Measurements from ENCODE around the gene NUCKS1. TPM values are rescaled to one million over a fixed set of nuclear protein-coding genes. Genes with fewer than 3 reads are reported as not detected.
A peak's percentile ranks its signal among the peaks of the same experiment; 100 is the strongest.

NUCKS1 gene
- polyA plus RNA-seq, 1 of the 3 experiments (the other 2 are of a cell fraction) = 25.4 TPM

DNA sequence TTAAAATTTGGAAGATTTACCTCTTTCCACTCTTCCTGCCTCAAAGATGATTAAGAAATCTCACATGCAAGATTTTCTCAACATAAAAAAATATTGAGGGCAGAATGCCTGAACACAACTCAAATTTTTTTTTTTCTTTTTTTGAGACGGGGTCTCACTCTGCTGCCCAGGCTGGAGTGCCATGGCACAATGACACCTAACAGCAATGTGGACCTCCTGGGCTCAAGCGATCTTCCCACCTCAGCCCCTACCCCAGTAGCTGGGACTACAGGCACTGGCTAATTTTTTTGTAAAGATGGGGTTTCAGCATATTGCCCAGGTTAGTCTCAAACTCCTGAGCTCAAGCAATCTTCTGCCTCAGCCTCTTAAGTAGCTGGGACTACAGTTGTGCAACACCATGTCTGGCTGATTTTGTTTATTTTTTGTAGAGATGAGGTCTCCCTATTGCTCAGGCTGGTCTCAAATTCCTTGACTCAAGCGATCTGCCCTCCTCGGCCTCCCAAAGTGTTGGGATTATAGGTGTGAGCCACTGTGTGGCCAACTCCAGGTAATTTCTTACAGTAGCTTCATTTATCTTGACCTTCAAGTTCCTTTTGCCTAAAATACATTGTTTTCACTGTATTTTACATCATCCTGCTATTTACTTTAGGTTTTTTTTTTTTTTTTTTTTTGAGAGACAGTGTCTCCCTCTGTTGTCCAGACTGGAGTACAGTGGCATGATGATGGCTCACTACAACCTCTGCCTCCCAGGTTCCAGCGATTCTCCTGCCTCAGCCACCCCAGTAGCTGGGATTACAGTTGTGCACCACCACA is 10.4 kb downstream of the NUCKS1 start:
- ChIA-PET POLR2A (interaction anchor here (1.3 kb wide), 1 partner anchor 10 kb away, joined by 5 read pairs; the partner anchor contains the start of gene NUCKS1), CTCF (interaction anchor here (0.7 to 1.8 kb wide), 7 partner anchors 9 to 82 kb away, joined by 3 to 5 read pairs (median 5); no protein-coding TSS in a partner anchor)
- TF ChIP-seq SMC3 (IDR thresholded peaks at IDR 0.05; ENCODE audit: low read depth, low read length) (no peak), EZH2phosphoT487 (IDR thresholded peaks at IDR 0.05; ENCODE audit: borderline replicate concordance, low read depth) (no peak), GATA2 (CRISPR knock-in tag; IDR thresholded peaks at IDR 0.05) (no peak), RCOR1 (IDR thresholded peaks at IDR 0.05; ENCODE audit: low read length) (no peak)
- TF ChIP-seq, protein P1, sequence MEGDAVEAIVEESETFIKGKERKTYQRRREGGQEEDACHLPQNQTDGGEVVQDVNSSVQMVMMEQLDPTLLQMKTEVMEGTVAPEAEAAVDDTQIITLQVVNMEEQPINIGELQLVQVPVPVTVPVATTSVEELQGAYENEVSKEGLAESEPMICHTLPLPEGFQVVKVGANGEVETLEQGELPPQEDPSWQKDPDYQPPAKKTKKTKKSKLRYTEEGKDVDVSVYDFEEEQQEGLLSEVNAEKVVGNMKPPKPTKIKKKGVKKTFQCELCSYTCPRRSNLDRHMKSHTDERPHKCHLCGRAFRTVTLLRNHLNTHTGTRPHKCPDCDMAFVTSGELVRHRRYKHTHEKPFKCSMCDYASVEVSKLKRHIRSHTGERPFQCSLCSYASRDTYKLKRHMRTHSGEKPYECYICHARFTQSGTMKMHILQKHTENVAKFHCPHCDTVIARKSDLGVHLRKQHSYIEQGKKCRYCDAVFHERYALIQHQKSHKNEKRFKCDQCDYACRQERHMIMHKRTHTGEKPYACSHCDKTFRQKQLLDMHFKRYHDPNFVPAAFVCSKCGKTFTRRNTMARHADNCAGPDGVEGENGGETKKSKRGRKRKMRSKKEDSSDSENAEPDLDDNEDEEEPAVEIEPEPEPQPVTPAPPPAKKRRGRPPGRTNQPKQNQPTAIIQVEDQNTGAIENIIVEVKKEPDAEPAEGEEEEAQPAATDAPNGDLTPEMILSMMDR (IDR thresholded peaks at IDR 0.05) = peak; percentile 39
- H3K9me3 ChIP-seq = no peaks in the 10 kb centered on the region
- no peak overlapping the region for H3K4me3 ChIP-seq (ENCODE audit: low read depth in 2 of 2, low read length in 1 of 2)
- peaks cover 92% of the 10 kb centered on the region for H4K20me1 ChIP-seq (ENCODE audit: insufficient read depth)
- no peak overlapping the region for H3K4me2 ChIP-seq
- H3F3A ChIP-seq (replicated peaks; ENCODE audit: insufficient read depth) = peaks cover 39% of the 10 kb centered on the region
- H3K9me2 ChIP-seq = no peaks in the 10 kb centered on the region
- H3K79me2 ChIP-seq (ENCODE audit: insufficient read depth) = peaks cover 100% of the 10 kb centered on the region
- peaks cover 15 to 60% of the 10 kb centered on the region in 2 experiments for H3K36me3 ChIP-seq (replicated peaks in 1 of 2; ENCODE audit: control insufficient read depth in 1 of 2, insufficient read depth in 2 of 2, low read length in 1 of 2)
- DNase-seq = no peak
- H3K27me3 ChIP-seq (ENCODE audit: insufficient read depth) = no peaks in the 10 kb centered on the region
- no peaks in the 10 kb centered on the region; a peak in 1 of 4 replicates for H3K4me1 ChIP-seq (ENCODE audit: control insufficient read depth in 1 of 2, insufficient read depth in 2 of 2, low read depth in 1 of 2, low read length in 1 of 2)
- H3K9ac ChIP-seq = no peak overlapping the region
- H3K27ac ChIP-seq (ENCODE audit: low read depth in 2 of 2, low read length in 1 of 2) = 0 out of 4 replicates have a peak overlapping the region, but pooled peaks of 1 of the 2 experiments have one; percentile 8
- H2AFZ ChIP-seq (ENCODE audit: low read depth) = no peak overlapping the region
- 73% methylated on average over 5 of the region's 5 CpGs for WGBS (ENCODE audit: low lambda C conversion rate)

DNA sequence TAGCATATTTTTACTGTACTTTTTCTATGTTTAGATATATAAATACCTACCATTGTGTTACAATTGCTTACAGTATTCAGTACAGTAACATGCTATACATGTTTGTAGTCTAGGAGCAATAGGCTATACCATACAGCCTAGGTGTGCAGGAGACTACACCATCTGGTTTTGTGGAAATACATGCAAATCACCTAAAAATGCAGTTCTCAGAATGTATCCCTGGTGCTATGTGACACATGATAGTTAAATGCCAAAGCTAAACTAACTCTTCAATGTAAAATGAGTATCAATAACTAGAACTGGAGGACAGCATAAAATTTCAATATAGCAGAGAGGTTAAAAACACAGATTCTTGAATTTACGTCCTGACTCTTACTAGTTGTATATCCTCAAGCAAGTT is 14.8 kb downstream of the NUCKS1 start:
- no peaks in the 10 kb centered on the region for H3K9me3 ChIP-seq
- H3F3A ChIP-seq (replicated peaks; ENCODE audit: insufficient read depth) = peaks cover 40% of the 10 kb centered on the region
- POLR2A ChIA-PET = no interaction called here
- H3K4me3 ChIP-seq (ENCODE audit: low read depth in 2 of 2, low read length in 1 of 2) = no peak overlapping the region
- no peaks in the 10 kb centered on the region for H3K9me2 ChIP-seq
- no peak overlapping the region for H3K27ac ChIP-seq (ENCODE audit: low read depth in 2 of 2, low read length in 1 of 2)
- 86% methylated on average over 1 of the region's 1 CpG for WGBS (ENCODE audit: low lambda C conversion rate)
- no peak overlapping the region for H2AFZ ChIP-seq (ENCODE audit: low read depth)
- H3K4me1 ChIP-seq (ENCODE audit: control insufficient read depth in 1 of 2, insufficient read depth in 2 of 2, low read depth in 1 of 2, low read length in 1 of 2) = no peaks in the 10 kb centered on the region
- peaks cover 93% of the 10 kb centered on the region for H4K20me1 ChIP-seq (ENCODE audit: insufficient read depth)
- H3K4me2 ChIP-seq = no peak overlapping the region
- peaks cover 10 to 67% of the 10 kb centered on the region in 2 experiments for H3K36me3 ChIP-seq (replicated peaks in 1 of 2; ENCODE audit: control insufficient read depth in 1 of 2, insufficient read depth in 2 of 2, low read length in 1 of 2)
- no peak for DNase-seq
- TF ChIP-seq EZH2phosphoT487 (IDR thresholded peaks at IDR 0.05; ENCODE audit: borderline replicate concordance, low read depth) (no peak), ZBTB33 (IDR thresholded peaks at IDR 0.05; ENCODE audit: borderline replicate concordance, low read depth) (no peak), FOXM1 (IDR thresholded peaks at IDR 0.05; ENCODE audit: low read depth) (no peak), TEAD4 (IDR thresholded peaks at IDR 0.05; ENCODE audit: borderline replicate concordance, insufficient read depth) (no peak), MEF2A (IDR thresholded peaks at IDR 0.05; ENCODE audit: borderline replicate concordance, low read depth) (no peak), GABPA (IDR thresholded peaks at IDR 0.05; ENCODE audit: low read depth) (no peak)
- TF ChIP-seq, protein P2, sequence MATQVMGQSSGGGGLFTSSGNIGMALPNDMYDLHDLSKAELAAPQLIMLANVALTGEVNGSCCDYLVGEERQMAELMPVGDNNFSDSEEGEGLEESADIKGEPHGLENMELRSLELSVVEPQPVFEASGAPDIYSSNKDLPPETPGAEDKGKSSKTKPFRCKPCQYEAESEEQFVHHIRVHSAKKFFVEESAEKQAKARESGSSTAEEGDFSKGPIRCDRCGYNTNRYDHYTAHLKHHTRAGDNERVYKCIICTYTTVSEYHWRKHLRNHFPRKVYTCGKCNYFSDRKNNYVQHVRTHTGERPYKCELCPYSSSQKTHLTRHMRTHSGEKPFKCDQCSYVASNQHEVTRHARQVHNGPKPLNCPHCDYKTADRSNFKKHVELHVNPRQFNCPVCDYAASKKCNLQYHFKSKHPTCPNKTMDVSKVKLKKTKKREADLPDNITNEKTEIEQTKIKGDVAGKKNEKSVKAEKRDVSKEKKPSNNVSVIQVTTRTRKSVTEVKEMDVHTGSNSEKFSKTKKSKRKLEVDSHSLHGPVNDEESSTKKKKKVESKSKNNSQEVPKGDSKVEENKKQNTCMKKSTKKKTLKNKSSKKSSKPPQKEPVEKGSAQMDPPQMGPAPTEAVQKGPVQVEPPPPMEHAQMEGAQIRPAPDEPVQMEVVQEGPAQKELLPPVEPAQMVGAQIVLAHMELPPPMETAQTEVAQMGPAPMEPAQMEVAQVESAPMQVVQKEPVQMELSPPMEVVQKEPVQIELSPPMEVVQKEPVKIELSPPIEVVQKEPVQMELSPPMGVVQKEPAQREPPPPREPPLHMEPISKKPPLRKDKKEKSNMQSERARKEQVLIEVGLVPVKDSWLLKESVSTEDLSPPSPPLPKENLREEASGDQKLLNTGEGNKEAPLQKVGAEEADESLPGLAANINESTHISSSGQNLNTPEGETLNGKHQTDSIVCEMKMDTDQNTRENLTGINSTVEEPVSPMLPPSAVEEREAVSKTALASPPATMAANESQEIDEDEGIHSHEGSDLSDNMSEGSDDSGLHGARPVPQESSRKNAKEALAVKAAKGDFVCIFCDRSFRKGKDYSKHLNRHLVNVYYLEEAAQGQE (IDR thresholded peaks at IDR 0.05; ENCODE audit: low read depth, low read length) = no peak
- no peaks in the 10 kb centered on the region for H3K27me3 ChIP-seq (ENCODE audit: insufficient read depth)
- no peak overlapping the region for H3K9ac ChIP-seq
- CTCF ChIA-PET = interaction anchor here (0.6 to 1.3 kb wide), 3 partner anchors 13 to 114 kb away, joined by 3 to 4 read pairs (median 3); no protein-coding TSS in a partner anchor
- peaks cover 100% of the 10 kb centered on the region for H3K79me2 ChIP-seq (ENCODE audit: insufficient read depth)
